Measurements from ENCODE around the gene KCNIP1. TPM values are rescaled to one million over a fixed set of nuclear protein-coding genes. Genes with fewer than 3 reads are reported as not detected.

Gene KCNIP1
- polyA plus RNA-seq, 1 of the 3 experiments (the other 2 are of a cell fraction) = 1.3 TPM

DNA sequence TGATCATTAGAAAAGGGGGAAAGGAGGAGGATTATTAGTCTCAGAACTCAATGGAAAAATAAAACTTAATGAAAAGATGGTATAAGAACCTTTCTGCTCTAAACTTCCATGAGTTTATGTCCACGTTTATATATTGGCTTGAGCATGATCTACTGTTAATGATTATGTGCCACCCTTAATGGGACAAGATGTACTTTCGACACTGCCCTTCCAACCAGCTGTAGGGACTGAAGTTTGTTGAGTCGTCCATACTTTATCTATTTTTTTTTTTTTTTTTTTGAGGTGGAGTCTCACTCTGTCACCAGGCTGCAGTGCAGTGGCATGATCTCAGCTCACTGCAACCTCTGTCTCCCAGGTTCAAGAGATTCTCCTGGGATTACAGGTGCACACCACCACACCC lies 254.7 kb downstream of the KCNIP1 start:
- Histone ChIP-seq H3K4me3 (ENCODE audit: low read depth in 2 of 2, low read length in 1 of 2) (no peak overlapping the region), H3K9me3 (no peaks in the 10 kb centered on the region), H3K79me2 (ENCODE audit: insufficient read depth) (no peaks in the 10 kb centered on the region), H3K4me2 (no peak overlapping the region), H3K9ac (no peak overlapping the region), H3K27me3 (ENCODE audit: insufficient read depth) (no peaks in the 10 kb centered on the region; the same call in 1 of the 2 replicates), H3F3A (replicated peaks; ENCODE audit: insufficient read depth) (no peaks in the 10 kb centered on the region), H3K36me3 (replicated peaks in 1 of 2; ENCODE audit: control insufficient read depth in 1 of 2, insufficient read depth in 2 of 2, low read length in 1 of 2) (no peaks in the 10 kb centered on the region), H3K4me1 (ENCODE audit: control insufficient read depth in 1 of 2, insufficient read depth in 2 of 2, low read depth in 1 of 2, low read length in 1 of 2) (peaks cover 0 to 15% of the 10 kb centered on the region in 2 experiments; a peak in 1 of 4 replicates), H4K20me1 (ENCODE audit: insufficient read depth) (no peaks in the 10 kb centered on the region), H2AFZ (ENCODE audit: low read depth) (no peak overlapping the region), H3K9me2 (no peaks in the 10 kb centered on the region), H3K27ac (ENCODE audit: low read depth in 2 of 2, low read length in 1 of 2) (no peak overlapping the region)
- 39% methylated on average over 3 of the region's 3 CpGs for WGBS (ENCODE audit: low lambda C conversion rate)
- DNase-seq = no peak
- no peak for TF ChIP-seq GATA2 (CRISPR knock-in tag; IDR thresholded peaks at IDR 0.05)
- ChIA-PET CTCF (interaction anchor here (2.1 kb wide), 1 partner anchor 14 kb away, joined by 12 read pairs; no protein-coding TSS in a partner anchor), POLR2A (no interaction called here)

DNA sequence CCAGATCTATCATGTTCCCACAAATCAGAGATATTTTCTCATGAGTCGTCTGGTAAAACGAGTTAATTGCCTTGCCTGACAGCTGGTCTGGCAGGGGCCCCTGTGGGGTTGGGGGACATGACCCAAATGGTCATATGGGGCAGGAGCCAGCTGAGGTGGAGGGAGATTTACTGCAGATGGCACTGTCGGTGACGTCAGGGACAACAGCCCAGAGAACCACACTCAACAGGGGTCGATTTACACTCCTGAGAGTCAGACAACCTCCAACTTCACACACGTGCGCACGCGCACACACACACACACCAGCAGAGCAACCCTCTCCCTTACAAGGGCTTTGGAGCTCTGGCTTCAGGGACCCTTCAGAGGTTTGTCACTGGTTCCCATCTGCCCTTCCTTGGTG lies 256.3 kb downstream of the KCNIP1 start:
- no peak overlapping the region for H3K4me2 ChIP-seq
- WGBS (ENCODE audit: low lambda C conversion rate) = 83% methylated on average over 5 of the region's 9 CpGs
- TF ChIP-seq, protein P1, sequence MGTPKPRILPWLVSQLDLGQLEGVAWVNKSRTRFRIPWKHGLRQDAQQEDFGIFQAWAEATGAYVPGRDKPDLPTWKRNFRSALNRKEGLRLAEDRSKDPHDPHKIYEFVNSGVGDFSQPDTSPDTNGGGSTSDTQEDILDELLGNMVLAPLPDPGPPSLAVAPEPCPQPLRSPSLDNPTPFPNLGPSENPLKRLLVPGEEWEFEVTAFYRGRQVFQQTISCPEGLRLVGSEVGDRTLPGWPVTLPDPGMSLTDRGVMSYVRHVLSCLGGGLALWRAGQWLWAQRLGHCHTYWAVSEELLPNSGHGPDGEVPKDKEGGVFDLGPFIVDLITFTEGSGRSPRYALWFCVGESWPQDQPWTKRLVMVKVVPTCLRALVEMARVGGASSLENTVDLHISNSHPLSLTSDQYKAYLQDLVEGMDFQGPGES (IDR thresholded peaks at IDR 0.05; ENCODE audit: low read depth, low read length) = no peak
- no peak for TF ChIP-seq RCOR1 (IDR thresholded peaks at IDR 0.05; ENCODE audit: low read length)
- TF ChIP-seq RXRA (IDR thresholded peaks at IDR 0.05; ENCODE audit: borderline replicate concordance, low read depth) = no peak
- TF ChIP-seq JUND (IDR thresholded peaks at IDR 0.05) = no peak
- TF ChIP-seq, protein P2, sequence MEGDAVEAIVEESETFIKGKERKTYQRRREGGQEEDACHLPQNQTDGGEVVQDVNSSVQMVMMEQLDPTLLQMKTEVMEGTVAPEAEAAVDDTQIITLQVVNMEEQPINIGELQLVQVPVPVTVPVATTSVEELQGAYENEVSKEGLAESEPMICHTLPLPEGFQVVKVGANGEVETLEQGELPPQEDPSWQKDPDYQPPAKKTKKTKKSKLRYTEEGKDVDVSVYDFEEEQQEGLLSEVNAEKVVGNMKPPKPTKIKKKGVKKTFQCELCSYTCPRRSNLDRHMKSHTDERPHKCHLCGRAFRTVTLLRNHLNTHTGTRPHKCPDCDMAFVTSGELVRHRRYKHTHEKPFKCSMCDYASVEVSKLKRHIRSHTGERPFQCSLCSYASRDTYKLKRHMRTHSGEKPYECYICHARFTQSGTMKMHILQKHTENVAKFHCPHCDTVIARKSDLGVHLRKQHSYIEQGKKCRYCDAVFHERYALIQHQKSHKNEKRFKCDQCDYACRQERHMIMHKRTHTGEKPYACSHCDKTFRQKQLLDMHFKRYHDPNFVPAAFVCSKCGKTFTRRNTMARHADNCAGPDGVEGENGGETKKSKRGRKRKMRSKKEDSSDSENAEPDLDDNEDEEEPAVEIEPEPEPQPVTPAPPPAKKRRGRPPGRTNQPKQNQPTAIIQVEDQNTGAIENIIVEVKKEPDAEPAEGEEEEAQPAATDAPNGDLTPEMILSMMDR (IDR thresholded peaks at IDR 0.05) = no peak
- no peak for TF ChIP-seq POLR2AphosphoS5 (IDR thresholded peaks at IDR 0.05; ENCODE audit: low read depth, low read length)
- TF ChIP-seq, protein P3, sequence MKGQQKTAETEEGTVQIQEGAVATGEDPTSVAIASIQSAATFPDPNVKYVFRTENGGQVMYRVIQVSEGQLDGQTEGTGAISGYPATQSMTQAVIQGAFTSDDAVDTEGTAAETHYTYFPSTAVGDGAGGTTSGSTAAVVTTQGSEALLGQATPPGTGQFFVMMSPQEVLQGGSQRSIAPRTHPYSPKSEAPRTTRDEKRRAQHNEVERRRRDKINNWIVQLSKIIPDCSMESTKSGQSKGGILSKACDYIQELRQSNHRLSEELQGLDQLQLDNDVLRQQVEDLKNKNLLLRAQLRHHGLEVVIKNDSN (IDR thresholded peaks at IDR 0.05; ENCODE audit: borderline replicate concordance, low read depth) = no peak
- TF ChIP-seq, protein P4, sequence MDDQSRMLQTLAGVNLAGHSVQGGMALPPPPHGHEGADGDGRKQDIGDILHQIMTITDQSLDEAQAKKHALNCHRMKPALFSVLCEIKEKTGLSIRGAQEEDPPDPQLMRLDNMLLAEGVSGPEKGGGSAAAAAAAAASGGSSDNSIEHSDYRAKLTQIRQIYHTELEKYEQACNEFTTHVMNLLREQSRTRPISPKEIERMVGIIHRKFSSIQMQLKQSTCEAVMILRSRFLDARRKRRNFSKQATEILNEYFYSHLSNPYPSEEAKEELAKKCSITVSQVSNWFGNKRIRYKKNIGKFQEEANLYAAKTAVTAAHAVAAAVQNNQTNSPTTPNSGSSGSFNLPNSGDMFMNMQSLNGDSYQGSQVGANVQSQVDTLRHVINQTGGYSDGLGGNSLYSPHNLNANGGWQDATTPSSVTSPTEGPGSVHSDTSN (IDR thresholded peaks at IDR 0.05) = no peak
- TF ChIP-seq EZH2phosphoT487 (IDR thresholded peaks at IDR 0.05; ENCODE audit: borderline replicate concordance, low read depth) = no peak
- TF ChIP-seq, protein P5, sequence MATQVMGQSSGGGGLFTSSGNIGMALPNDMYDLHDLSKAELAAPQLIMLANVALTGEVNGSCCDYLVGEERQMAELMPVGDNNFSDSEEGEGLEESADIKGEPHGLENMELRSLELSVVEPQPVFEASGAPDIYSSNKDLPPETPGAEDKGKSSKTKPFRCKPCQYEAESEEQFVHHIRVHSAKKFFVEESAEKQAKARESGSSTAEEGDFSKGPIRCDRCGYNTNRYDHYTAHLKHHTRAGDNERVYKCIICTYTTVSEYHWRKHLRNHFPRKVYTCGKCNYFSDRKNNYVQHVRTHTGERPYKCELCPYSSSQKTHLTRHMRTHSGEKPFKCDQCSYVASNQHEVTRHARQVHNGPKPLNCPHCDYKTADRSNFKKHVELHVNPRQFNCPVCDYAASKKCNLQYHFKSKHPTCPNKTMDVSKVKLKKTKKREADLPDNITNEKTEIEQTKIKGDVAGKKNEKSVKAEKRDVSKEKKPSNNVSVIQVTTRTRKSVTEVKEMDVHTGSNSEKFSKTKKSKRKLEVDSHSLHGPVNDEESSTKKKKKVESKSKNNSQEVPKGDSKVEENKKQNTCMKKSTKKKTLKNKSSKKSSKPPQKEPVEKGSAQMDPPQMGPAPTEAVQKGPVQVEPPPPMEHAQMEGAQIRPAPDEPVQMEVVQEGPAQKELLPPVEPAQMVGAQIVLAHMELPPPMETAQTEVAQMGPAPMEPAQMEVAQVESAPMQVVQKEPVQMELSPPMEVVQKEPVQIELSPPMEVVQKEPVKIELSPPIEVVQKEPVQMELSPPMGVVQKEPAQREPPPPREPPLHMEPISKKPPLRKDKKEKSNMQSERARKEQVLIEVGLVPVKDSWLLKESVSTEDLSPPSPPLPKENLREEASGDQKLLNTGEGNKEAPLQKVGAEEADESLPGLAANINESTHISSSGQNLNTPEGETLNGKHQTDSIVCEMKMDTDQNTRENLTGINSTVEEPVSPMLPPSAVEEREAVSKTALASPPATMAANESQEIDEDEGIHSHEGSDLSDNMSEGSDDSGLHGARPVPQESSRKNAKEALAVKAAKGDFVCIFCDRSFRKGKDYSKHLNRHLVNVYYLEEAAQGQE (IDR thresholded peaks at IDR 0.05; ENCODE audit: low read depth, low read length) = no peak
- no peak for TF ChIP-seq NFIC (IDR thresholded peaks at IDR 0.05; ENCODE audit: borderline replicate concordance)
- TF ChIP-seq GATA2 (CRISPR knock-in tag; IDR thresholded peaks at IDR 0.05) = no peak
- no peak for TF ChIP-seq MEF2A (IDR thresholded peaks at IDR 0.05; ENCODE audit: borderline replicate concordance, low read depth)
- no peak for TF ChIP-seq CHD2 (IDR thresholded peaks at IDR 0.05; ENCODE audit: low read length, partially characterized antibody)
- TF ChIP-seq YY1 (IDR thresholded peaks at IDR 0.05; ENCODE audit: low read depth) = no peak
- no peak for TF ChIP-seq NRF1 (IDR thresholded peaks at IDR 0.05; ENCODE audit: low read depth, low read length)
- TF ChIP-seq ELF1 (IDR thresholded peaks at IDR 0.05) = no peak
- no peak for TF ChIP-seq TCF12 (IDR thresholded peaks at IDR 0.05)
- no peak for TF ChIP-seq FOSL2 (IDR thresholded peaks at IDR 0.05; ENCODE audit: borderline replicate concordance, low read depth)
- no peak for TF ChIP-seq RFX5 (IDR thresholded peaks at IDR 0.05; ENCODE audit: low read length)
- POLR2A ChIA-PET = no interaction called here
- H3K27ac ChIP-seq (ENCODE audit: low read depth in 2 of 2, low read length in 1 of 2) = no peak overlapping the region
- no peaks in the 10 kb centered on the region for H4K20me1 ChIP-seq (ENCODE audit: insufficient read depth)
- H3K9ac ChIP-seq = no peak overlapping the region
- CTCF ChIA-PET = interaction anchor here (0.7 to 2.1 kb wide), 2 partner anchors 15 to 203 kb away, joined by 3 to 12 read pairs; no protein-coding TSS in a partner anchor
- H3K79me2 ChIP-seq (ENCODE audit: insufficient read depth) = no peaks in the 10 kb centered on the region
- DNase-seq = no peak
- H3K27me3 ChIP-seq (ENCODE audit: insufficient read depth) = no peaks in the 10 kb centered on the region; the same call in 1 of the 2 replicates
- no peaks in the 10 kb centered on the region for H3K9me3 ChIP-seq
- no peaks in the 10 kb centered on the region for H3F3A ChIP-seq (replicated peaks; ENCODE audit: insufficient read depth)
- H3K4me3 ChIP-seq (ENCODE audit: low read depth in 2 of 2, low read length in 1 of 2) = no peak overlapping the region
- H2AFZ ChIP-seq (ENCODE audit: low read depth) = no peak overlapping the region
- H3K9me2 ChIP-seq = no peaks in the 10 kb centered on the region
- H3K36me3 ChIP-seq (replicated peaks in 1 of 2; ENCODE audit: control insufficient read depth in 1 of 2, insufficient read depth in 2 of 2, low read length in 1 of 2) = no peaks in the 10 kb centered on the region
- H3K4me1 ChIP-seq (ENCODE audit: control insufficient read depth in 1 of 2, insufficient read depth in 2 of 2, low read depth in 1 of 2, low read length in 1 of 2) = peaks cover 0 to 15% of the 10 kb centered on the region in 2 experiments; a peak in 1 of 4 replicates

All from SK-N-SH (cell line).